ENCODE data around the gene DOK7. TPM values are rescaled to one million over a fixed set of nuclear protein-coding genes. Genes with fewer than 3 reads are reported as not detected.

DOK7 gene
- total RNA-seq, 1 donor from 2014 or later = 112 TPM

- DNase-seq (ENCODE audit: low read depth) = no peak
Observed at GRCh38 chr4:3473996-3474765, 11.1 kb downstream of the DOK7 start.

DNA sequence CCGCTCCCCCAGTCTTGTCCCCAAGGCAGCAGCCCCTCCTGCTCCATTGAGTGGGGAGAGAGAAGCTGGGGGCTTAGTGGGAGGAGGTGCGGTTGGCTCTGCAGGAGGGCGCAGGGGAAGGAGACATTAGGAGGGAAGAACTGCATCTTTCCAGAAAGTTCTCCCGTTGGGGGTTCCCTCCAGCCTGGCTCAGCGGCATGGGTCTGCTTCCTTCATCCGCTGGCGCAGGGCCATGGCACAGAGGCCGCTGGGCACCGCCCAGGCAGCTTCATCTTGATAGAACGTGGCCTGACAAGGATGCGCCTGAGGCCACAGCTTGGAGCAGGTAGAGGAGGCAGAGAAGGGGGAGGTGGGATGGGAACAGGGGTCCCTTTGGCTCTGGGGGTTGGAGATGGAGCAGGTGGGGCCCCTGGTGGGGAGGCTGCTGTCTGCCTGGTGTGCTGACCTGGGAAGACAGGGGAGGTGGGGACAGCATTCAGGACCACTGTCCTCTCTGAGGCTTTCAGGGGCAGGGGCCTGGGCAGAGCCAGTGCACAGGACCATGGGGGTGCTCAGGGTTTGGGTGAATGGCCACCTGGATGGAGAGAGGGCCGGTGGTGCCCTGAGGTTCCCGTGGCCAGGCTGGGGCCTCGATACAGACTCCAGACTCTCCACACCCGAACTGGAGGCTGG lies 12.1 kb downstream of the DOK7 start:
- DNase-seq (ENCODE audit: low read depth) = no peak

- no peak for DNase-seq (ENCODE audit: low read depth)
Observed at GRCh38 chr4:3475713-3476260, 12.7 kb downstream of the DOK7 start.

DNA sequence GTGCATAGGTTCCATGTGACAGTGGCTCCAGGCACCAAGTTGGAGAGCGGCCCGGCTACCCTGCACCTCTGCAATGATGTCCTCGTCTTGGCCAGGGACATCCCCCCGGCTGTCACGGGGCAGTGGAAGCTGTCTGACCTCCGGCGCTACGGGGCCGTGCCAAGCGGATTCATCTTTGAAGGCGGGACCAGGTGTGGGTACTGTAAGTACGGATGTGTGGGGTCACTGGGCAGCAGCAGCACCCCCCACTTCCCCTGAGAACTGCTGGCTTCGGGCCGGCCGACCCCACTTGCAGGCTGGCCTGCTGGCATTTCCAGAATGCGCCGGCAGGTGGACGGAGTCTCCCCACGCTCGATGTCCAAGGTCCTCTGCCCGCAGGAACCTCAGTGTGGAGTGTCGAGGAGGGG lies 13.2 kb downstream of the DOK7 start:
- no peak for DNase-seq (ENCODE audit: low read depth)

DNA sequence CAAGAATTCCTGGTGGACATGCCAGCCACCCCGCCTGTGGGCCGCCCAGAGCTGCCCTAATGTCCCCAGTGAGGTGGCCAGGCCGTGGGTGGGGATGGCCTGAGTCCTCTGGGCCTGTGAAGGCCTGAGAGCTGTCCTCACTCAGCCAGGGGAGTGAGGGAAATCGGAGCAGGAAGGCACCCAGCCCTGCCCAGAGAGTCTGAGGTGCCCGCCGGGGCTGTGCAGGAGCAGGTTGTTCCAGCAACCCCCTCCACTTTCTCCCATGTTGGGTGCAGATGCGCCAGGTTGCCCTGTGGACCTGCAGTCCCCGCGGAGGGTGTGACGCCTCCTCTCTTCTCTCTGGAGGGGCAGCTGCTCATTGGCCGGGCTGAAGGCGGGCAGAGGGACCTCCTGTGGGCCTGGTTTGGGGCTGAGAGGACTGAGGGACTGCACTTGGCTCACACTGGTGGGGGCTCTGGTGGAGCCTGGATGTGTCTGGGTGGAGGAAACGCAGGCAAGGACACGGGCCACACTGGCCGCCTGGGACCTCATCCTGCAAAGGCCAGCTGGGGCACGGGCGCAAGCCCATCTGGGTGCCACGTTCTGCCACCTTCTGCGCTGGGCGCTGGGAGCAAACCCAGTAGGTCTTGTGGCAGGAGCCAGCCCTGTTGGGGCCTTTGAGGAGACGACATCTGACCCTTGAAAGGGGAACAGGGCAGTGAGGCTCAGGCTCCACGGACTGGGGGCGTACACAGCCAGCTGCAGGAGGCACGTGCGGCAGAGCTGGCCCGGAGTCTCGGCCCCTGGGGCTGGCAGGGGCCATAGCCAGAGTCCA lies 14.0 kb downstream of the DOK7 start:
- DNase-seq (ENCODE audit: low read depth) = no peak

GRCh38 chr4:3477750-3478430 lies 14.8 kb downstream of the DOK7 start:
- no peak for DNase-seq (ENCODE audit: low read depth)

DNA sequence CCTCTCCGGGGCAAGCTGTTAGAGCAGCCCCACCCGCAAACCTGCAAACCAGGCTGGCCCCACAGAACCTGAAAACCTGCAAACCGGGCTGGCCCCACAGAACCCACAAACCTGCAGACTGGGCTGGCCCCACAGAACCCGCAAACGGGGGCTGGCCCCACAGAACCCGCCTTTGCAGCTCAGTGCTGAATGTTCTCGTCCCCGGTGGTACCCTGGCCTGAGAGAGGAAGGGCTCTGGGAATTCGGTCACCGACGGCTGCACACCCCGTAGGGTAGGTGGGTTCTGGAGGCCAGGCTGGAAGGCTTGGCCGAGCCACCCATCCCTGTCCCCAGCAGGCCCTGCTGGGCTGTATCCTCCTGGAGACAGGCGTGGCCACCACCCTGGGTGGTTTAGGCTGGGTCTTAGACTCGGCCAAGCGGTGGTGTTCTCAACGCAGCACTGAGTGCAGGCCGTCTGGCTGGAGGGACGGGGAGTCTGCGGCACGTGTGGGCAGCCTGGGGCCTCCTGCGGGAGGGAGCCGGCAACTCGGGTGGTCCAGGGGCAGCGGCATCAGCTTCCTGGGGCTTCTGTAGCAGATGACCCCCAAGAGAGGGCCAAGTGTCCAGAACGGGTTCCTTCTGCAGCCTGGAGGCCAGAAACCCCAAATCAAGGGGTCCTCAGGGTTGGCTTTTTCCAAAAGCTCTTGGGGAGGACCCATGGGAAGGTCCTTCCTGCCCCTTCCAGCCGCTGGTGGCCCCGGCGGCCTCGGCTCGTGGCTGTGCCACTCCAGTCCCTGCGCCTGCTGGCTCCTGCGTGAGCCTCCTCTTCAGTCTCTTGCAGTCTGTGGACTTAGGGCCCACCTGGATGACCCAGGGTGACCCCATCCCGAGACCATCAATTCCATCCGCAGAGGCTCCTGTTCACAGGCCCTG lies 15.6 kb downstream of the DOK7 start:
- no peak for DNase-seq (ENCODE audit: low read depth)

- peak; percentile 71 for DNase-seq (ENCODE audit: low read depth)
Observed at GRCh38 chr4:3479358-3480101, 16.4 kb downstream of the DOK7 start.

GRCh38 chr4:3480528-3481112 lies 17.5 kb downstream of the DOK7 start:
- DNase-seq (ENCODE audit: low read depth) = peak; percentile 84

DNA sequence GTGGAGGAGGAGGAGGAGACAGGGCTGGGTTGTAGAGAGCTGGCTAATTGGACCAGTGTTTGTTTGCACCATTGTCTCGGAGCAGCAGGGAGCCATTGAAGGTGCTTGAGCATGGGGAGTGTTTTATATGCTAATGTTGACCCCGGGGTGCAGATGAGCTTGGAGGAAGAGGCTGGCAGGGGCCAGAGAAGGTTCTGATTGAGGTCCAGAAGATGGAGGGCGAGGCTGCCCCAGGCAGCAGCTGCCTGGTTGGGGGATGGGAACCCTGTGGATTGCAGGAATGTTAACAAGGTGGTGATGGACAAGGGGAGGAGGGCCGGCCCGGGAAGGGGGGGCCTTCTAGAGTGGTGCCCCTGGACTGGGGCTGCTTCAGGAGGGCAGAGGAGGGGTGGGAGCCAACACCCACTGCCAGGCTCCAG lies 18.0 kb downstream of the DOK7 start:
- DNase-seq (ENCODE audit: low read depth) = peak; percentile 89

DNA sequence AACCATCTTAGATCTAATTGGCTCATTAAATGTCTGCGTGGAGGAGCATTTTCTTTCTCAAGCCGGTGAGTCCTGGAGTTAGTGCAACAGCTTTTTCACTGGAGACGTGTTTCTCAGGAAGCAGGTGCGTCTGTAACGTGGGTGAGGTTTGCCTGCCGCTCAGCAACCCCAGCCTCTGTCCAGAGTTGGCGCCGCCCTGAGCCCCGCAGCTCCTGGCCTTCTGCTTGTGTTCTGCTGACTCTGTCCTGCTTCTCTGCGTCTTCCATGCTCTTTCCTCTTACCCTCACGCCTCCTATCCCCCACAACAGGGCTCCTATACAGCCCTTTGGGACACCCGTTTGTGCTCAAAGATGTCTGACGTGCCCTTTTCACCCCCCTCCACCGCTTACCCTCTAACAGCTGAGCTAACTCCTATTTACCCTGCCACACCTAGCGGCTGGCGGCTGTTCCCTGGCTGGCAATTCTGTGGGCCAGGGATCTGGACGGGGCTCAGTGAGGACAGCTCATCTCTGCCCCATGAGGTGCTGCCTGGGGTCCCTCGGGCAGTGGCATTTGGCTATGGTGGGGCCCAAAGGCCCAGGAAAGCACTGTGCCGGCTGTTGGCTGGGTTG lies 18.8 kb downstream of the DOK7 start:
- DNase-seq (ENCODE audit: low read depth) = peak; percentile 86

- DNase-seq (ENCODE audit: low read depth) = no peak
Observed at GRCh38 chr4:3482707-3483106, 19.6 kb downstream of the DOK7 start.

DNA sequence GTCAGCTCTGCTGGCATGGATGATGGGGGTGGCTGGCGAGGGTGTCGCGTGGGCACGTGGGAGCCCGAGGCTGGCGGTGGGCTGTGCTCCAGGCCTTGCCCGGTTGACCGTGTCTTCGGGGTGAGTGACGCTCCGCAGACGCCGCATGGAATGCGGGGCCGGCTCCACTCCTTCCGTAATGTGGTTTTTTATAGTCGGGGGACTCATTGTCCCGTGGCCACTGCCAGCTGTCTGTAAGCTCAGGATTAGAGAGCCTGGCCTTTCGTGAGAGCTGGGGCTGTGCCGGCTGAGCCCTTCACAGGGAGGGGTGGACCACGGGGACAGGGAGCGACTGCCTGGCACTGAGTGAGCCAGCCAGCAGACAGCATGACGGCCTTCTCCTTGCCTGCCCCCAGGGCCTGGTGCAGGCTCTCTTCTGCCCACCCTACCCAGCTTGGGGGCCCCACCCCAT lies 20.4 kb downstream of the DOK7 start:
- DNase-seq (ENCODE audit: low read depth) = peak; percentile 99

DNA sequence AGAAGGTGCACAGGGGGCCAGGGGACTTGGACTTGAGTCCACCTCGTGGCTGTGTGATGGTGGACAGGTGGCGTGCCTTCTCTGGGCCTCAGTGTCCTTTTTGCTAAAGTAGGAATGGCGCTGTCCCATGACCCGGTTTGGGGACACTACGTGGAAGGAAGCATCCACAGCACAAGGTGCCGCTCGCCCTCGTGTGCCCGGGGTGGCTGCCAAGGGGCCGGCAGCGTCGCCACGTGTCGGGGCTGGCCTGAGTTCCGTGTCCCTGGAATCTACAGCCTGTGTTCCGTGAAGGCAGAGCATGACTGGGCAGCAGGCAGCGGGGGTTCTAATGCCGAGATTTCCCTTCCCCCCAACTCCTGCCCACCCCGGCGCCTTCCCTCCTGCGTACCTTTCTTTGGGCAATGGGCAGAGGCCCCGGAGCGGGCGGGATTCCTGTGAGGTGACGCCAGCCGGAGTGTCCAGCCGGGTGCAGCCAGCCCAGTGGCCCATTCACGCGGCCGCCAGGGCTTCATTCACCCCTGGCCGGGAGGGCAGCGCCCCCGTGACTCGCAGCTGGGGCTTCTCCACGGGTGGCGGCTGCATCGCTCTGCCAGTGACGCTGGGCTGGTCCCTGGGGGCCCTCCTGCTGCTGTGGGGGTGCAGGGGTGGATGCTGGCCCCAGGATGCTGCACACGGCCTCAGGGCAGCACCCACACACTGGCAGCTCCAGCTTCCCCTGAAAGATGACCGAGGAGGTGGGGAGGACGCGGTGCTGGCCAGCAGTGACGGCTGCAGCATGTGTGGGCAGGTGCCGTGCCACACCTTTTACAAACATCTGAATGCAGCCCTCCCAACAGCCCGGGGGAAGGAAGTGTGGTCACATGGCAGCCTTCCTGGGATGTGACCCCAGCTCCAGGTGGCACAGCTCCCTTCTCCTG lies 21.2 kb downstream of the DOK7 start:
- peak; percentile 92 for DNase-seq (ENCODE audit: low read depth)

DNA sequence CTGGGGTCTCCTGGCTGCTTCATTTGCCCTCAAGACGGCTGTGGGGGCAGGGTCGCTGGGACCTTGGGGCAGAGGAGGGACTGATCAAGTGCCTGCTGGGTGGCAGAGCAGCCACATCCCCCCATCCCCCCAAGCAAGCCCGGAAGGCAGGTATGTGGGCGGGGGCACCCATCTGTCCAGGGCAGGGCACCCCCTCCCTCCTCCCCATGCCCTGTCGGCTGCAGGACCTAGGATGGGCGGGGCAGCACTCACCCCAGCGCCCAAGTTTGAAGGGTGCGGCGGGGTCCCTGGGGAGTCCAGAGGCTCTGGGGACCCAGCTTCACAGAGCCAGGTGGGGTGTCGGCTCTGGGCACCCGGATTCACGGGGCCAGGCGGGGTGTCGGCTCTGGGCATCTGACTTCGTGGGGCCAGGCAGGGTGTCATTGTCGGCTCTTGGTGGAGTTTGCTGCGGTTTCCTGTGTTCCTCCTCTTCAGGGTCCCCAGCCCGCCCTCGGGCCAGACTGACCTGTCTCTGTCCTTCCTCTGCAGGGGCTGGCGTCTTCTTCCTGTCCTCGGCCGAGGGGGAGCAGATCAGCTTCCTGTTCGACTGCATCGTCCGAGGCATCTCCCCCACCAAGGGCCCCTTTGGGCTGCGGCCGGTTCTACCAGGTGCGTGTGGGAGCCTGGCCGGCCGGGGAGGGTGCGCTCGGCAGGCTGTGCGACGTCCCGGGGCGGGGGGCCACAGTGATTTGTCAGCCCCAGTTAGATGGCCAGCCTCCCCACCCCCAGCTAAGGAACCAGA lies 22.1 kb downstream of the DOK7 start:
- no peak for DNase-seq (ENCODE audit: low read depth)

GRCh38 chr4:3485886-3486540 lies 22.9 kb downstream of the DOK7 start:
- no peak for DNase-seq (ENCODE audit: low read depth)

Measured in myocyte (in vitro differentiated cells).